ENCODE measurements around the gene LRFN4. TPM values are rescaled to one million over a fixed set of nuclear protein-coding genes. Genes with fewer than 3 reads are reported as not detected.

Gene LRFN4
- total and polyA plus RNA-seq, 10 of the 15 experiments (the other 5 are each of a cell fraction or from before 2014, with no cell fraction given) = 0.03 to 43.8 (median 4.9) TPM

GRCh38 chr11:66875378-66875777 is 18.5 kb downstream of the LRFN4 start:
- Histone ChIP-seq H2AFZ (ENCODE audit: control insufficient read depth, low read depth, low read length) (no peak overlapping the region), H4K20me1 (ENCODE audit: control insufficient read depth, insufficient read depth) (no peaks in the 10 kb centered on the region), H3K9ac (ENCODE audit: control insufficient read depth, insufficient read depth, low read length) (no peak overlapping the region), H3K4me3 (no peak overlapping the region), H3K79me2 (ENCODE audit: control insufficient read depth, insufficient read depth, low read length) (no peaks in the 10 kb centered on the region), H3K4me2 (ENCODE audit: control insufficient read depth, insufficient read depth) (no peak overlapping the region), H3K4me1 (ENCODE audit: control insufficient read depth, insufficient read depth, low read length) (peaks cover under 1% of the 10 kb centered on the region; the same call in 1 of the 2 replicates), H3K27ac (ENCODE audit: control insufficient read depth, insufficient read depth) (no peak overlapping the region), H3K27me3 (replicated peaks in 1 of 2; ENCODE audit: control insufficient read depth in 2 of 2, insufficient read depth in 2 of 2, low read length in 1 of 2) (no peaks in the 10 kb centered on the region), H3K9me3 (replicated peaks; ENCODE audit: control insufficient read depth, insufficient read depth, low read length) (no peaks in the 10 kb centered on the region), H3K36me3 (ENCODE audit: control insufficient read depth in 2 of 2, insufficient read depth in 2 of 2, low read length in 1 of 2) (no peaks in the 10 kb centered on the region)
- FAIRE-seq (no peak), DNase-seq (ENCODE audit: low read depth, low spot score) (no peak), ATAC-seq (no peak)
- ChIA-PET CTCF (no interaction called here), RAD21 (ENCODE audit: unreplicated experiment) (no interaction called here), SMC1A (ENCODE audit: uncharacterized antibody, unreplicated experiment) (no interaction called here), POLR2A (no interaction called here)
- BruUV-seq (replicated peaks) = no TSS peak
- in situ Hi-C loops (cut with MboI) = no loop called here
- 50% methylated on average over 13 of the region's 13 CpGs for WGBS (ENCODE audit: insufficient coverage, insufficient replicate concordance, low lambda C conversion rate, missing lambda C conversion rate)
- no peak for TF ChIP-seq SUZ12 (IDR thresholded peaks at IDR 0.05; ENCODE audit: unreplicated experiment)
- TF ChIP-seq EGR1 (IDR thresholded peaks at IDR 0.05; ENCODE audit: borderline replicate concordance in 1 of 2, low read depth in 2 of 2, low read length in 2 of 2) = no peak
- TF ChIP-seq SMAD1 (IDR thresholded peaks at IDR 0.05; ENCODE audit: low read depth, partially characterized antibody) = no peak
- no peak for TF ChIP-seq HDAC6 (IDR thresholded peaks at IDR 0.05; ENCODE audit: unreplicated experiment)
- no peak for TF ChIP-seq FOS (IDR thresholded peaks at IDR 0.05; ENCODE audit: borderline replicate concordance, extremely low read depth, insufficient read length)
- TF ChIP-seq SRF (IDR thresholded peaks at IDR 0.05; ENCODE audit: low read depth in 2 of 2, low read length in 2 of 2) = no peak
- no peak for TF ChIP-seq STAT3 (IDR thresholded peaks at IDR 0.05; ENCODE audit: low read depth, low read length)
- TF ChIP-seq ZNF274 (IDR thresholded peaks at IDR 0.05; ENCODE audit: insufficient read depth, insufficient read length) = no peak
- TF ChIP-seq HCFC1 (IDR thresholded peaks at IDR 0.05; ENCODE audit: low read length) = no peak
- TF ChIP-seq BHLHE40 (IDR thresholded peaks at IDR 0.05; ENCODE audit: borderline replicate concordance in 1 of 2, low read depth in 2 of 2, low read length in 1 of 2) = no peak
- no peak for TF ChIP-seq ZNF207 (IDR thresholded peaks at IDR 0.05; ENCODE audit: borderline replicate concordance)
- TF ChIP-seq JUND (IDR thresholded peaks at IDR 0.05; ENCODE audit: low read depth, low read length) = no peak
- TF ChIP-seq, protein P1, sequence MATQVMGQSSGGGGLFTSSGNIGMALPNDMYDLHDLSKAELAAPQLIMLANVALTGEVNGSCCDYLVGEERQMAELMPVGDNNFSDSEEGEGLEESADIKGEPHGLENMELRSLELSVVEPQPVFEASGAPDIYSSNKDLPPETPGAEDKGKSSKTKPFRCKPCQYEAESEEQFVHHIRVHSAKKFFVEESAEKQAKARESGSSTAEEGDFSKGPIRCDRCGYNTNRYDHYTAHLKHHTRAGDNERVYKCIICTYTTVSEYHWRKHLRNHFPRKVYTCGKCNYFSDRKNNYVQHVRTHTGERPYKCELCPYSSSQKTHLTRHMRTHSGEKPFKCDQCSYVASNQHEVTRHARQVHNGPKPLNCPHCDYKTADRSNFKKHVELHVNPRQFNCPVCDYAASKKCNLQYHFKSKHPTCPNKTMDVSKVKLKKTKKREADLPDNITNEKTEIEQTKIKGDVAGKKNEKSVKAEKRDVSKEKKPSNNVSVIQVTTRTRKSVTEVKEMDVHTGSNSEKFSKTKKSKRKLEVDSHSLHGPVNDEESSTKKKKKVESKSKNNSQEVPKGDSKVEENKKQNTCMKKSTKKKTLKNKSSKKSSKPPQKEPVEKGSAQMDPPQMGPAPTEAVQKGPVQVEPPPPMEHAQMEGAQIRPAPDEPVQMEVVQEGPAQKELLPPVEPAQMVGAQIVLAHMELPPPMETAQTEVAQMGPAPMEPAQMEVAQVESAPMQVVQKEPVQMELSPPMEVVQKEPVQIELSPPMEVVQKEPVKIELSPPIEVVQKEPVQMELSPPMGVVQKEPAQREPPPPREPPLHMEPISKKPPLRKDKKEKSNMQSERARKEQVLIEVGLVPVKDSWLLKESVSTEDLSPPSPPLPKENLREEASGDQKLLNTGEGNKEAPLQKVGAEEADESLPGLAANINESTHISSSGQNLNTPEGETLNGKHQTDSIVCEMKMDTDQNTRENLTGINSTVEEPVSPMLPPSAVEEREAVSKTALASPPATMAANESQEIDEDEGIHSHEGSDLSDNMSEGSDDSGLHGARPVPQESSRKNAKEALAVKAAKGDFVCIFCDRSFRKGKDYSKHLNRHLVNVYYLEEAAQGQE (IDR thresholded peaks at IDR 0.05; ENCODE audit: low read depth, low read length) = no peak
- no peak for TF ChIP-seq FOXM1 (IDR thresholded peaks at IDR 0.05; ENCODE audit: low read depth, low read length)
- TF ChIP-seq RBBP5 (conservative IDR thresholded peaks at IDR 0.05) = no peak
- no peak for TF ChIP-seq ZBTB33 (IDR thresholded peaks at IDR 0.05)
- no peak for TF ChIP-seq CHD4 (IDR thresholded peaks at IDR 0.05)
- TF ChIP-seq CREM (IDR thresholded peaks at IDR 0.05; ENCODE audit: low read depth) = no peak
- no peak for TF ChIP-seq EZH2 (IDR thresholded peaks at IDR 0.05; ENCODE audit: borderline replicate concordance, control insufficient read depth, low read depth, low read length)
- intact Hi-C loops (cut with micrococcal nuclease; ENCODE audit: unreplicated experiment) = no loop called here
